Loucy (cell line): ENCODE data around the gene CNTNAP2.

Experiments
- CTCF ChIP-seq: fragments of 200-600 bp; sonication (generic); conservative IDR thresholded peaks from 2 replicates; pipeline ENCODE4 v1.5.1; 2014; ENCODE audit warnings: mild to moderate bottlenecking, antibody characterized with exemption, low read length
- EZH2phosphoT487 ChIP-seq: fragments of 200-600 bp; IDR thresholded peaks from 2 replicates; pipeline ENCODE4 v1.6.1; 2018; ENCODE audit warnings: antibody characterized with exemption, mild to moderate bottlenecking, moderate library complexity, borderline replicate concordance

GRCh38 chr7:147859033-147859432, 1742.4 kb downstream of the CNTNAP2 start:
- TF ChIP-seq CTCF = no peak
- TF ChIP-seq EZH2phosphoT487 = no peak
